Measurements from ENCODE around the gene NXNL1.

GRCh38 chr19:17441241-17442021 lies 19.3 kb downstream of the NXNL1 start:
- TF ChIP-seq CTCF (conservative IDR thresholded peaks at IDR 0.05 in 1 of 2, IDR thresholded peaks at IDR 0.05 in 1 of 2; ENCODE audit: low read depth in 1 of 2, low read length in 2 of 2): peak; percentile 24 to 49
- no peak for TF ChIP-seq EZH2 (IDR thresholded peaks at IDR 0.05; ENCODE audit: low read length, missing control alignments)

All from fibroblast of lung (primary cell).